Measurements from ENCODE around the gene FBXL7.

The FBXL7 gene

DNA sequence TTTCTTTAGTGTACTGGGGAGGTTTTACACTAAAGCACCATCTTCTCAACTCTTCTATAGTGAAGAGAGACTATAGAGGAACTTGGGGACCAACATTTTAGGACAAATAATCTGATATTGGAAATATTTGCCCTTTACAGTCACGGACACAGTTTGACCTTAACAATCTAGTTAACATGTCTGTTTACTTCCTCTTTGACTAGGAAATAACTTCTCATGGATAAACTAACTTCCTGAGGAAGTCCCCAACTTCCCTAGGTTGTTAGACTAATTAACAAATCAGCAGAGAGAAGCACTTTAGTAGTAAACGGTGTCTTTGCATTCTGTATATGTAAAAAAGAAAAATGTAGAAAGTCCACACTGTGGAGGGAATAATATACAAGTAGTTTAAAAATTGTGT, 127.7 kb downstream of the FBXL7 start:
- TF ChIP-seq, protein P1, sequence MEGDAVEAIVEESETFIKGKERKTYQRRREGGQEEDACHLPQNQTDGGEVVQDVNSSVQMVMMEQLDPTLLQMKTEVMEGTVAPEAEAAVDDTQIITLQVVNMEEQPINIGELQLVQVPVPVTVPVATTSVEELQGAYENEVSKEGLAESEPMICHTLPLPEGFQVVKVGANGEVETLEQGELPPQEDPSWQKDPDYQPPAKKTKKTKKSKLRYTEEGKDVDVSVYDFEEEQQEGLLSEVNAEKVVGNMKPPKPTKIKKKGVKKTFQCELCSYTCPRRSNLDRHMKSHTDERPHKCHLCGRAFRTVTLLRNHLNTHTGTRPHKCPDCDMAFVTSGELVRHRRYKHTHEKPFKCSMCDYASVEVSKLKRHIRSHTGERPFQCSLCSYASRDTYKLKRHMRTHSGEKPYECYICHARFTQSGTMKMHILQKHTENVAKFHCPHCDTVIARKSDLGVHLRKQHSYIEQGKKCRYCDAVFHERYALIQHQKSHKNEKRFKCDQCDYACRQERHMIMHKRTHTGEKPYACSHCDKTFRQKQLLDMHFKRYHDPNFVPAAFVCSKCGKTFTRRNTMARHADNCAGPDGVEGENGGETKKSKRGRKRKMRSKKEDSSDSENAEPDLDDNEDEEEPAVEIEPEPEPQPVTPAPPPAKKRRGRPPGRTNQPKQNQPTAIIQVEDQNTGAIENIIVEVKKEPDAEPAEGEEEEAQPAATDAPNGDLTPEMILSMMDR (IDR thresholded peaks at IDR 0.05; ENCODE audit: low read depth, low read length, missing control alignments): no peak
- in situ Hi-C loops (cut with HindIII; ENCODE audit: low pct_ligation_motif_present, low sequenced_read_pairs): no loop called here
- Histone ChIP-seq H3K27ac (no peak overlapping the region), H3K36me3 (replicated peaks) (no peaks in the 10 kb centered on the region), H3K27me3 (replicated peaks) (no peaks in the 10 kb centered on the region), H3K4me3 (ENCODE audit: low read depth, low read length) (no peak overlapping the region)
- DNase-seq: no peak

DNA sequence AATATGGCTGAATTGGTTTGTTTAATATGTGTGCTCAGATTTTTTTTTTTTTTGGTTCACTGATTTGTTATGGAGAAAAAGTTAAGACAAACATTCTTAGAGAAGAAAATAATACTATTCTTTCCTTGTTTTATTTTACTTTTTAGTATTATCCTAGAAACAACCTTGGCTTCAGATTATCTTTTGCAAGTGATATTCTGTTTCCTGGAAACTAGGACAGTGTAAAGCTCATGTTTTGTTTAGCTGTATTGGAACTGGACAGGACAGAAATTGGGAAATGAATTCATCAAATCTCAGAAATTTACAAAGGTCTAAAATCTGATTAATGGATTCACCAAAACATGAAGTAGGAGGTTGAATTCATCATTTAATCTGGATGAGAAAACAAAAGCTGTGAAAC, 130.5 kb downstream of the FBXL7 start:
- H3K36me3 ChIP-seq (replicated peaks): no peaks in the 10 kb centered on the region
- in situ Hi-C loops (cut with HindIII; ENCODE audit: low pct_ligation_motif_present, low sequenced_read_pairs): no loop called here
- no peaks in the 10 kb centered on the region for H3K27me3 ChIP-seq (replicated peaks)
- H3K27ac ChIP-seq: no peak overlapping the region
- TF ChIP-seq, protein P1 (IDR thresholded peaks at IDR 0.05; ENCODE audit: low read depth, low read length, missing control alignments): no peak
- H3K4me3 ChIP-seq (ENCODE audit: low read depth, low read length): no peak overlapping the region
- no peak for DNase-seq

DNA sequence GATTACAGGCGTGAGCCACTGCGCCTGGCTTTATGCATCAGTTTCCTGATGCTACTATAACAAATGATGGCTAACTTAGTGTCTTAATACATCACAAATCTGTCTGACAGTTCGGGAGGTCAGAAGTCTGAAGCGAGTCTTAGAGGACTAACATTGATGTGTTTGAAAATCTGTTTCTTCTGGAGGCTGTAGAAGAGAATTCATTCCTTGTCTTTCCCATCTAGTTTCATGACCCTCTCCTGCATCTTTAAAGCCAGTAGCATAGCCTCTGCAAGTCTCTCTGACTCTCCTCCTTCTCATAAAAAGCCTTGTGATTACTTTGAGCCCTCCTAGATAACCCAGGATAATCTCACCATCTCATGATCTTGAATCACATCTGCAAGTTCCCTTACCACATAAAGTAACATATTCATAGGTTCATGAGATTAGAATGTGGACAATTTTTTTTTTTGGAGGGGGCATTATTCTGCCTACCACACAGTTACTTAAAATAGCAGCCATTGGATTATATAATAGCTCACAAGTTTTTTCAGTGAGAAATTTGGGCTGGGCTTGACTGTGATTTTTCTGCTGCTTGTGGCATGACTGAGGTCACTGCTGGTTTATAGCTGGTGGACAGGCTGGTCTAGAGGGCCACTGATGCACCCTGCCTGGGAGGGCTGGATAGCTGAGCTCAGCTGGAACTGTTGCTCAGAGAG, 134.8 kb downstream of the FBXL7 start:
- no peak overlapping the region for H3K4me3 ChIP-seq (ENCODE audit: low read depth, low read length)
- in situ Hi-C loops (cut with HindIII; ENCODE audit: low pct_ligation_motif_present, low sequenced_read_pairs): no loop called here
- no peaks in the 10 kb centered on the region for H3K36me3 ChIP-seq (replicated peaks)
- DNase-seq: no peak
- no peak overlapping the region for H3K27ac ChIP-seq
- no peaks in the 10 kb centered on the region for H3K27me3 ChIP-seq (replicated peaks)
- TF ChIP-seq, protein P1 (IDR thresholded peaks at IDR 0.05; ENCODE audit: low read depth, low read length, missing control alignments): no peak

DNA sequence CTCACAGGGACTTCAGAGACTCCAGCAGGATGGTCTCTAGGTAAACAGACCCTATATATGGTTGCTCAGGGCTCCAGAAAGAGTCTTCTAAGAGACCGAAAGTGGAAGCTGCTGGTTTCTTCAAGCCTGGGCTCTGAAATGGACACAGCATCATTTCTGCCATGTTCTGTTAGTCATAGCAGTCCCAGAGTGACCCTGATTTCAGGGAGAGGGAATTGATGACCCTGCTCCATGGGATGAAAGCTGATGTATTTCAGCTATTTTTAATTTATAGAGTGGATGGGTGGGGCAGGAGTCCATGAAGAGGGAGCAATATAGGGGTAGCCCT, 135.3 kb downstream of the FBXL7 start:
- in situ Hi-C loops (cut with HindIII; ENCODE audit: low pct_ligation_motif_present, low sequenced_read_pairs): no loop called here
- no peak for DNase-seq
- Histone ChIP-seq H3K4me3 (ENCODE audit: low read depth, low read length) (no peak overlapping the region), H3K36me3 (replicated peaks) (no peaks in the 10 kb centered on the region), H3K27me3 (replicated peaks) (no peaks in the 10 kb centered on the region), H3K27ac (no peak overlapping the region)
- TF ChIP-seq, protein P1 (IDR thresholded peaks at IDR 0.05; ENCODE audit: low read depth, low read length, missing control alignments): no peak

DNA sequence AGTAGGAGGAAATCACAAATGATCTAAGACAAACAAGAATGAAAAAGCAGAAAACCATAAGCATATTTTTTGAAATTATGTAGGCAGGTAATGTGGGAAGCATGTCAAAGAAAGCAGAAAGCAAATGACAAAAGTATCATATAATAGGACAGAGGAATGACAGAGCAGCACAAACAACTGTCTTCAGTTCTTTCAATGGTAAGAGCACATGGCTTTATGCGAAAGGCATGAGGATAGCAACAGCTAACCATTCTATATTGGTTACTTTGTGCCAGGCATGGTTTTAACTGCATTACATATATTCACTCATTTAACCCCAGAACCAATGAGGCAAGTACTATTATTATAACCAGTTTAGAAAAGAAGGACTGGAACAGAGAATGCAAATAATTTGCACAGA, 137.4 kb downstream of the FBXL7 start:
- in situ Hi-C loops (cut with HindIII; ENCODE audit: low pct_ligation_motif_present, low sequenced_read_pairs): no loop called here

More for the DNA sequence above, 137.4 kb downstream of the FBXL7 start:
- H3K27me3 ChIP-seq (replicated peaks): no peaks in the 10 kb centered on the region
- no peak overlapping the region for H3K4me3 ChIP-seq (ENCODE audit: low read depth, low read length)
- no peaks in the 10 kb centered on the region for H3K36me3 ChIP-seq (replicated peaks)
- TF ChIP-seq, protein P1 (IDR thresholded peaks at IDR 0.05; ENCODE audit: low read depth, low read length, missing control alignments): no peak
- H3K27ac ChIP-seq: no peak overlapping the region
- DNase-seq: no peak

Measured in brain microvascular endothelial cell (primary cell).